Activated T-helper 1 cell treated with anti-CD3 and anti-CD28 coated beads, Interleukin-2, amount 50 U/mL, for 16 hours (primary cell): ENCODE results near the gene CLSTN2.

ENCODE experiments used
- DNase-seq, 2 donors: peaks; one replicate each; pipeline ENCODE4 v3.0.0-alpha.2; 2020; ENCODE audit warnings: low read depth in 1 of 2, low spot score in 1 of 2

The CLSTN2 gene

DNA sequence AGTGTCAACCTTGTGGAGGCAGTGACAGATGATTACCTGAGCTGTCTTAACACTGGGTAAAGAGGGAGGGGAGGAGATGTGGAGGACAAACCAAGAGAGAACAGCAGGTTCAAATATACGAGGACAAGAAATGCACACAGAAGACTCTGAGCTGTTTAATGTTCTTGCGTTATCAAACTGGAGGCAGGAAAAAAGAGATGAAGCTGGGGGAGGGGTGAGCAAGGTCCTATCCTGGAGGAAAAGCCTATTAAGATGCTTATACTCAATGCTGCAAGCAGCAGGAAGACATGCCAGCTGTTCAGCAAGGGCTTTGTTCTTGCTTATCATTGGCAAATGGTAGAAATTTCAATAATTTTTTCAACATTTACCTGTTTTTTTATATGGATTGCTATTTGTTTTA is 397.1 kb downstream of the CLSTN2 start:
- no peak for DNase-seq

DNA sequence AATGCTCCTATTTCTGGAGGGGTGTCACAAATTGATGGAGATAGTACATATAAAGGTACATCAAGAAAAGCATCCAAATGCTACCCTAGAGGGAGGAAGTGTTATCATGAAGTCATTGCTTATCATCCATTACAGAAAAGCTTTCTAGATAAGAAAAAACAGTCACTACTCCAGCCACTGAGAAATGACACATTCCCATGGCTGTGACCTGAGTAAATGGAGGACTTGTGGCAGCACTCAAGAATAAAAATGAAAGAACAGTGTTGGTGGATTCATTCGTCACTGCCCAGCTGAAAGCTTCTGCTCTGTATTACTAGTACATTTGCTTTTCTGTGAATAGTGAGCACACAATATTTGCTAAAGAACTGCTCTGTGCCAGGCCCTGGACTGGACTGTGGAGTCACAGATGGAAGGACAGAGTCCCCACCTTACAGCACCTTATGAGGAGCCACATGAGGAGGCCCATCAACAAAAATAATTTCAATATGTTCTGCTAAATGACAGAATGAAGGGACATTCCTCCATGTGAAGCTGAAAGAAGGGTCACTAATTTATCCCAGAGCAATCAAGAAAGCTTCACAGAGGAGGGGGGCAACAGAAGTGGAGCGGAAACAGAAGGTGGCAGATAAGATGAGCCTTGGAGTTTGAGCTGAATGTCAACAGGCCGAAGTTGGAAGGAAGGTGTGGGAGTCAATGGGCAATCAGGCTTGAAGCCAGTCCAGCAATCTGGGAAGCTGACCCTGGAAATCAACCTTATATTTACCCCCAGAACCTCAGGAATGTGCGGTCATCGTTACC is 399.3 kb downstream of the CLSTN2 start:
- no peak for DNase-seq

DNA sequence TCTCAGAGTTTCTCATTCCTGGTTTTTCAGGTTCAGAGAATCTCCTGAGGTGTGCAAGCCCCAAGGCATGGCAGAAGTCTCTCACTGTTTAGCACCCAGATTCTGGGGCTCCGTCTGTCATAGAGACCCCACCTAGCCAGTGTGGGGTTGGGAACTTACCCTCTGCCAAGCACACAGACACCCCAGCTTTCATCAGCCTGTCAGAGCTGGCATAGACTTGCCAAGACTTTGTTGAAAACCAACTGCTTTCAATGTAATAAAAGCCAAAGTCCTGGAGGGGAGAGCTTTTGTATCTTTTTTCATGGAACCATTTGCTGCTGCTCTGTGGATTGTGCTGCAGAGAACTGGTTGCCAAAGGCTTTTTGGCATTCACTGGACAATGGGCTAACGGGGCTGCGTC is 401.5 kb downstream of the CLSTN2 start:
- no peak for DNase-seq

DNA sequence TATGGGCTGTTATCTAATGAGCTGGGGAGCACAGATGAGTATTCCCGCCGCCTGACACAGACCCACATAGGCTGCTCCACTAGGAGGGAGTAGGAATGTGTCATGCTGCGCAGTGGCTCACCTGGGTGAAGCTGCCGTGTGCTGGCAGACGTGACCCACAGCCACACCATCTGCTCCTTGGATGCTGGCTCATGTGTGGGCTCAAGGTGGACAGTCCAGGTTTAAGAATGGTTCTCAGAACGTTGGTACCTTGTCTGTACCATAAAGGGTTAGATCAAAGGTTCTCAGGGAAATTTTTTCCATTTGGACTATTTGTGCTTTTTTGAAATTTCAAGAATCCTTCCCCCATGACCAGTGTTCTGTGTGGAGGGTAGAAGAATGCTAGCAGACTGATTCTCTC is 403.9 kb downstream of the CLSTN2 start:
- DNase-seq = no peak

DNA sequence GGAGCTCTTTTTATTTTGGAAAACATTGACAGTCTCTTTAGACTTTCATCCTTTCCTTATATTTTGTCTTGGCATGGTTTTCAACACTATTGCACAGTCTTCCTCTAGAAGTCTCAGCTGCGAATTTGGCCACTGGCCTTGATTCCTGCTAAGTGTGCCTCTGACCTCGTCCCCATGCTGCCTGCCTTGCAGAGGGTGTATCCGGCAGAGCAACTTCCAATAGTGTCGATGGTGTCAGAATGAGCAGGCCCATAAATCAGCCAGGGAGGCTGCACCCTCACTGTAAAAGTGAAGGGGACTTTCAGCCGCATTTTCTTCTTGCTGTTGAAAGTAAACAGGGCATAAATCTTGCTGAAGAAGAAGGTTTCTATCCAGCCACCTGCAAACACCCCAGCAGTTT is 406.2 kb downstream of the CLSTN2 start:
- no peak for DNase-seq

DNA sequence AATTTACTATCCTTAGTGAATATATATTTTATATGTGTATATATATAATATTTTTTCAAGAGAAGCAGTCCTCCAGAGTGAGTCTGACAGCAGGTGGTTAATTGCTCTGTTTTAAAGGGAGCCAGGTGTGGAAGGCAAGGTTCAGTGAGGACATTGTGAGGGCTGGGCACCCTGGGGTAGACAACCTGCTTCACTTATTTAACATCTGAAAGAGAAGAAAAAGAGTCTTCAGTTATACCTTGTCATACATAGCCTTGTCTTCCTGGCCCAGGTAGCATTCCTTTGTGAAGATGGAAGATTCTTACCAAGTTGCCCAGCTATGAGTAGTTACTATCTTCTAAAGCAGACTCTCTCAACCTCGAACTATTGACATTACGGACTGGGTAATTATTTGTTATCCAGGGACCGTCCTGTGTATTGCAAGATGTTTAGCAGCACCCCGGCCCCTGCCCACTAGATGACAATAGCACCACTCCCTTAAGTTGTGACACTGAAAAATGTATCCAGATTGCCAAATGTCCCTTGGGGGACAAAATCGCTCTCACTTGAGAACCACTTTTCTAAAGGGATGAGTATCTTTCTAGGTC is 406.9 kb downstream of the CLSTN2 start:
- no peak for DNase-seq

DNA sequence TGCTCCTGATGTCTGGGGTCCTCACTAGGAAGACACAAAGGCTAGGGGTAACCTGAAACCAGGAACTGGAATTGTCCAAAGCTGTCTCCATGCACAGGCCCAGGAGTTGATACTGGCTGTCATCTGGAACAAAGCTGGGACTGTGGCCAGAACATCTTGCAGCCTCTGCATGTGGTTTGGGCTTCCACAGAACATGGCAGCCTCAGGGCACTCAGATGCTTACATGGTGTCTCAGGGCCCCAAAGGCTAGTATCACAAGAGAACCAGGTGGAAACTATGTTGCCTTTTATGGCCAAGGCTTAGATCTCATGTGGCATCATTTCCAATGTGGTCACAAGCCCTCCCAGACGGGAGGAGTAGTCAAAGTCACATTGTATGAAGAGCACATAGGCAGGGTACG is 407.7 kb downstream of the CLSTN2 start:
- DNase-seq = no peak

DNA sequence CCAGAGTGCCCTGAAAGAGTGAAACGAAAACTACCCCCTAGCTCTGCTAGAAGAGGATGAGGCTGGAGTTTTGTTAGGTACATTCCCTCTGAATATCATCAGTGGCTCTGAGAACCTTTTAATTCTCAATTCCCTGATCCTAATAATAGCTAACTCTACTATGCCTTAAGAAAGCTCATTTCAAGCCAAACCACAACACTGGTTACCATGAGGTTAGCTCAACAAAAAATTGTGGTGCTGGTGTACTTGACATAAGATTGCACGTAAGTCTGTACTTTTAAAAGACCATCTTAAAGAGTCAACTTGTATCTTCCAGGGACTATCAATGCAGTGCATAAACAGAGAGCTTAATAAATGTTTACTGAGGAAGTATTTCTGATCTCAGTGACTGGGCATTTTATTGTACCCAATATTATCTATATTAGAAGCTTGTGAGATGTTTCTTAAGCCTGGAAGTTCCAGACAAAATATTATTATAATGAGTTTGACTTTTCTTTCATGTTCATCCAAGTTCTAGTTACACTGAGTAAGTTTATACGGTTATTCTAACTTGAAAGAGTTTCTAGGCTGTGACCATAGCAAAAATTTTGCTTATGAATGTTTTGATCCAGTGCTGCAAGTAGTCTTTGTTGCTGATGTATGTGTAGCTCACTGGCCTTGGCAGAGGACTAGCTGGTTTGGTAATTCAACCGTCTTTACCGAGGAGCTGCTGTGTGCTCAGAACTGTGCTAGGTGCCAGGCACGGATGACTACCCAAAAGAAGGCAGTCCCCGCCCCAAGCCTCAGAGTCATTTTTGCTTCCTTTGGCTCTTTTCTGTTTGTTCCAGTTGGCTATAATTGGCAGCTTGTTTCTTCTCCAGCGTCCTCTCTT is 408.5 kb downstream of the CLSTN2 start:
- no peak for DNase-seq

DNA sequence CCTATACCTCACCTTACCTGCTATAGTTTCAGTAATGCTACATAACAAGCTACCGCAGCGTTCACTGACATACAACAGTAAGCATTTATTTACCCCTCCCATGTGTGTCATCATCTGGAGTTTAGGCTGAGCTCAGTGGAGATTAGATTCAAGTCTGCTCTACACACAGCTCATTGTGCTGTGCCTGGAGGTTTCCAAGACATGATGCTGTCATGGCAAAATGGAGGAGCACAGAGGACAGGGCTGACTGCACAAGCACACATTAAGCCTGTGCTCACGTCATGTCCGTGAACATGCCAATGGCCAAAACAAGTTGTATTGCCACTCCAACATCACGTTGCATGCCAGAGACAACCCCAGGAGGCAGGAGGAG is 409.1 kb downstream of the CLSTN2 start:
- no peak for DNase-seq

DNA sequence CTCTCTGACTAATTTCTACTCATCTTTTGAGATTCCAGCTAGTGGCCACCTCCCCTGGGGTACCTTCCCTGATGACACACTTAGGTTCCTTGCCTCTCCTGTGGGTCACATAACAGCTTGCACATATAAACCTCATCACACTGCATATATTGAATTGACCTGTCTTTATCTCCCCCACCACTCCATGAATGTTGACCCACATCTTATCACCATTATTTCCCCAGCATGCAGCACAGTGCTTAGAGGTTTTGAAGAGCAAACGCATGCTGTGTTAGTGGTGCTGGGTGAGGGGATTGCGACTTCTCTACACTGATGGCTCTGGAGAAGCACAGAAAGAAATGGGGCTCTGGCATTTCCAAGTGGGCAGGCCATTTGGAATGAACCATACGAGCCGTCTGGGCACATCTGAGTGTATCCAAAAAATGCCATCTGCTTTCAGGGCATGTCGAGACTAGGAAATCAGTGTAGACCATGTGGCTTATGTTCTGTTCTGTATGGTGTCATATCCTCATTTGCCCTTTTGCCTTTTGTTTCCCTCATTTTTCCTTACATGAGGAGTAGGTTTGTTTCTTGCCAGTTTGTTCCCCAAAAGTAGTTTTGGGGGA is 409.7 kb downstream of the CLSTN2 start:
- DNase-seq = no peak

DNA sequence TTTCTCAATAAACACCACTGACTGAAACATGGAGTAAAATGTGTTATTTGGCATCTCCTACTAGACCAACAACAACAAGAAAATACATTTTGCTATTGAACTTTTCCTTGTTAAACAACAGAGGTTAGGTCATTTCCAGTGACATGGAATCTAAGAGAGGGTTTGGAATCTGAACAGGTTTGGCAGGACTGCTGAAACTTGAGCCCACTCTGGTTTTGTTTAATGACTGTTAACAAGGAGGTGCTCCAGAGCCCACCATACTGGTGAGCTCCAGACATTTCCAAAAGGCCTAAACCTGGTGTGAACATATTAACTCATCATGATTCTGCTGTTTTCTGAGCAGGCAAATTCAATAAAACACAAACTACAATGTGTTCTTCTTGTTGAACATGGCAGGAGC is 412.2 kb downstream of the CLSTN2 start:
- no peak for DNase-seq

DNA sequence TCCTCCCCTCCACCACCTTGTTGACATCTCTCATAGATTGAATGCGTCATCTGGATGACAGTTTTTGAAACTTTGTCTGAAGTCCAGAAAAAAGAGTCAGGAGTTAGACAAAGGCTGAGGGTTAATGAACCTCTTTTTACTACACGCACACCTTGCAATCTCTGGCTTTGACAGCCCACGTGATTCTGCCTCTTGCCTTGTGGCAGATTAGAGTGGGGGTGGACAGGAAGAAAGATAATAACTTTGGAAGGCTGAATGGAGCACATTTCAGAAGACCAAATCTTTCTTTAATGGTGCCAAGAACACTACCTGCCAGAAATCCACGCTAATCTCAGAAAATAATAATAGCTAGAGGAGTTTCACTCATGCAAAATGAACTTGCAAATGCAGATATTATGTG is 415.0 kb downstream of the CLSTN2 start:
- DNase-seq = no peak

DNA sequence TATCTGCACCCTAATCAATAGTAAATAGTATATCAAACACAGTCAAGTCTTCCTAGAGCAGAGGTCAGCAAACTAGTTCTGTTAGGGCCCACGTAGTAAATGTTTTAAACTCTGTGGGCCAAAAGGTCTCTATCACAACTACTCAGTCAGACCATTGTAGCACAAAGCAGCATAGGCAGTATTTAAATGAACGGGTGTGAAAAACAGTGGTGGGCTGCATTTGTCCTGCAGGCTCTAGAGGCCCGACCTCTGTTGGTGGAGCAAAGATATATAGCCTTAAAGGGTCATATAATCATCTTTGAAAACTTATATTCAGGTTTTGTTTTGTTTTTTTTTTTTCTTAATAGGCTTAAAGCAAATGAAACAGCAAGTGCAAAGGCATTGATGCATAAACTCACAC is 416.5 kb downstream of the CLSTN2 start:
- DNase-seq = no peak

DNA sequence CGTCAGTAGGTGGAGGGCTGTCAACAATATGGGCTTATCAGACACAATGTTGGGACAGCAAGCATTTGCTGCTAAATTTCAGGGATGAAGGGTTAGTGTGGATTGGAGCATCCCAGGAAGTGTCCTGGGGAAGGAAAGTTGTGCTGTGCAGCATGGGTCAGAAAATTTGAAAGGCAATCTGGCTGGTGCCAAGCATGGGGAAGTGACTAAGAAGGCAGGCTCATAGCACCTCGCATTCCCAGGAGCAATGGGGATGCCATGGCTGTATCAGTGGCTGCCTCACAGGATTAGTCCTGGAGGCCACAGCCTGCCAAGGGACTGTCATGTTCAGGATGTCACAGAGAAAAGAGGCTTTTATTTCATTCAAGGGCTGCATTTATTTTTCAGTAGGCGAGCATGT is 420.5 kb downstream of the CLSTN2 start:
- no peak for DNase-seq

DNA sequence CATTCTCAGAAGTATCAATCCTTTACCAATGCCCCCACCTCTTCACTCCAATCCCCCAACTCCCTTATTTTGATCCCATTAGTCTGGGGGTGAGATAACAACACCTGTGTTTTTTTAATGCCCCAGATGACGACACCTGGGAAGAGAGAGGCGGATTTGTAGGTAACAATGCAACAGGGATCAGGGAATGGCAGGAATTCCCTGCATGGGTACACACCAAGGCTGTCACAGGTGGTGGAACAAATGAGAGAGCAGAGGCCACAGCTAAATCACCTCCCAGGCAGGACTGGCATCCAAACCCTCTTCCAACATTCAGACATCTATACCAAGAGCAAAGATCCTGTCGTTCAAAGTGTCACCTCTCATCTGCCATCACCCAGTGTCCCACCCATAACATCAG is 423.7 kb downstream of the CLSTN2 start:
- no peak for DNase-seq

DNA sequence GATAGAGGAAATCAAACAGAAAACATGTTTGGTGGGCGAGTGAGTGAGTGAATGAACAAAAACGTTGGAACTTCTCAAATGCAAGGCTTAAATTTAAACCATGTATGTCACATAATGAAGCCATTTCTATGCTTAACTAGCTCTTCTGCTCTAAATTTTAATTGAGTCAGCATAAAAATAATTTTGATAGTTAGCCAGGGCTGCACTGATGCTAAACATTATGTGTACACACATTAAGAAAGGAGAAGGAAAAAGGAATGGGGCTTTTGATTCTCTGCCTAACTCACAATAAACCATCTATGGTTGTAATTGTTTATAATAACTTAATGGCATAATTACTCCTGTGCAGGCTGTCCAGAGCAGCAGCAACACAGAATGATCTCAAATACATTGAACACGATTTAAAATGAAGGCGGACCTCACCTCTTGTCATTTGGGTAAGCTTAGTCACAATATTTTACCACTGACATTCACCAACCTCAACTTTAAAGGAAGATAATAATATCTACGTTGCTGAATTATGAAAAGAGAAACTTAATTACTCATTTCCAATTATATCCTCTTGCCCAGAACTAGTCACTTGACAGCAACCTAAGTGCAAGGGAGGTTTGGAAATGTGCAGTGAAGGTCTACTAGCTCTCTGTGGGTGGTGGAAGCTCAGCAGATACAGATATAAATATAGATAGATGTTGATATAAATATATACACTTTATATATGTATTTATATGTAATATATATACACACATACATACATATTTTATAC is 424.4 kb downstream of the CLSTN2 start:
- DNase-seq = no peak

DNA sequence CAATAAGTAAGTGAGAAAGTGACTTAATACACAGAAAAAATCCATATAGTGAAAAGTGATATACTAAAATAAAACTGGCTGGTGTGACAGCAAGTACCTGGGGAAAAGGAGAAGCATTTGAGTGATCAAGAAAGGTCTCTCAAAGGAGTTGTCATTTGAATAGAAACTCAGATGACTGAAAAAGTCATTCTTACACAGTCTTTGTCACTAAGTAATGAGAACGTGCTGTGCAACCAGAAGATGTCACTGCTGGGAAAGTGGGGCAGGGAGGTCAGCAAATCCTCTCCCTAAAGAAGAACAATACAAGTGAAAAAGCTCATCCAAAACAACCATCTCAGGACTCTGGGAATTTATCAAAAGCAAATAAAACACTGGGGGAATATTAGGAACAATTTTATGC is 425.3 kb downstream of the CLSTN2 start:
- DNase-seq = no peak

DNA sequence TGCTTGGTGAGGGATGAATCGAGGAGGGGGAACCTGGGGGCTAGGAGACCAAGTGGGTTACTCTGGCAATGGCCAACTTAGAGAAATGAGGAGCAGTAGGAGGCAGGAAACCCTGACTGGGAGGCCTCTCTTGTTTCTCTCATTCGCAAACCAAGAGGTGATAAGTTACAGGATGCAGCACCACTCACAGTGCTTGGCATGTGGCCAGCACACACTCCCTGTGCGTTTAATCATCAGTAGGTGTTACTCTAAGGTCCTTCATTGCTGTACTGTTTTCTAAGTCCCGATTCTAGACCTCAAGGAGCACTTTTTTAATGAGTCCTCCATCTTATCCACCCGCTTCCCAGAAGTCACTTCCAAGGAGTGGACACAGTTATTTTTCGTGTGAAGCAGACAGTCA is 428.8 kb downstream of the CLSTN2 start:
- no peak for DNase-seq

DNA sequence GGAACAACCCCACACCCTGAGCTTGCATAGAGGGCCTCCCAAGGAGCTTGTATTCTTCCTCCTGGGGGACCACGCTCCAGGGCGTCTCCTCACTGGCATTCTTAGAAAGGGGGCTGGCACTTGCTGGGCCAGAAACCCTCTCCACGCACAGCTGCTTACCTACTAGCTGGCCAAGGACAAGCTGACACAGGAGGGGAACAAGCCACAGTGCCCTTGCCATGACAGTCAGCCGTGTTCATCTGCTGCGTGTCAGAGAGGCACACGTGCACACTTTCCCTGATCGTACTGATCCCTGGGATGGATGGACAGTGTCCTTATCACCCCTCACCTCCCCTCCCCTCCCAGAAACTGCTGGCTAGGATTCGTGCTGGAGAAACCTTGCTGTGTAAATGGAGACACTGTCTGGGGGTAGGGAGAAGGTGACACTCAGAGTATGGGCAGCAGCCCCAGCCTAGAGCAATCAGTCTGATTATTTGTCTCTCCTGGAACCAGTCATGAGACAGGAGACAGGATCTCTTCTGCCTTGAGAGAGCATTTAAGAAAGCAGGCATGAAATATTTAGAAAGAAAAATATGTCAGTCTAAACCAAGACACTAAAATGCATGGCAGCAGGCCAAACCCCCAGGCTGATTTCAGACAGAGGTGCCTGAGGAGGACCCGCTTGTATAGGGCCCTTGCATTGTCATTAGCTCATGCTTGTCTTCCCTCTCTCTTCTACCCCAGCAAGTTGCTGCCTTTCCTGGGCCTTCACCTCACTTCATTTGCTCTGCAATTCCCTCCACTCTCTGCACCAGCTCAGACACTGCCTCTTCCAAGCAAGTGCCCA is 431.1 kb downstream of the CLSTN2 start:
- no peak for DNase-seq

DNA sequence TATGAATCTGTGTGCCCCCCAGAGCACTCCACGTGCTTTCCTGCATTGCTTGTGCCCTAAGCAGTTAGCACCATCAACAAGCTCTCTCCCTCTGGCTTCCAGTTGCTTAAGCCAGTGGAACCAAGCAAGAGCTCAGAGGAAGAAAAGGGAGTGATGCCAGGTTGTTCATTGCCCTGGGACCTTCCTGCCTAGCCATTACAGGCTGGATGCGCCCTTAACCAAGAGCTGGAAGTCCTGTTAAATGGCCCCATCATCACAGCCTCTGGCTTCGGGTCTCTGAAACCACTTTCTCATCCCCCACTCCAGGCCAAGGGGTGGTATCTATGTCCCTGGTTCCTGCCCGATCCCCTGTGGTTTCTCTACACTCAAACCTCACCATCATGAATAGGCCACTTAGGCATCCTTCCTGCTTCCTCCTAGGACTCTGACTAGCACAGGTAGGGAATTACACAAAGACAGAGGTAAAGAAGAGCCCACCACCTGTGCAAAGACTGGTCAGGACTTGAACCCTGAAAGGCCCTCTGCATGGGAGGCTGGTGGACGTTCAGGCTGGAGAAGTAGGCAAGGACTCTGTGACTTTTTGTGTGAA is 433.3 kb downstream of the CLSTN2 start:
- no peak for DNase-seq
